HuH-7 (cell line): Measurements from ENCODE around the gene MAP3K2.
A peak's percentile ranks its signal among the peaks of the same experiment; 100 is the strongest.

Experiments
- DNase-seq: peaks from one replicate; pipeline ENCODE4 v3.0.0; 2011; ENCODE audit warnings: low spot score

The MAP3K2 gene

GRCh38 chr2:127351603-127352002 lies 36.2 kb downstream of the MAP3K2 start:
- DNase-seq, result no peak

- no peak for DNase-seq
Observed at GRCh38 chr2:127348426-127349000, 39.3 kb downstream of the MAP3K2 start.

GRCh38 chr2:127347734-127348392 lies 39.9 kb downstream of the MAP3K2 start:
- no peak for DNase-seq

- DNase-seq, result no peak
Observed at GRCh38 chr2:127347015-127347414, 40.8 kb downstream of the MAP3K2 start.

- DNase-seq, result peak; percentile 15
Observed at GRCh38 chr2:127343277-127343676, 44.5 kb downstream of the MAP3K2 start.

- no peak for DNase-seq
Observed at GRCh38 chr2:127342101-127342500, 45.7 kb downstream of the MAP3K2 start.

GRCh38 chr2:127332335-127332734 lies 55.4 kb downstream of the MAP3K2 start:
- no peak for DNase-seq

- no peak for DNase-seq
Observed at GRCh38 chr2:127330753-127331152, 57.0 kb downstream of the MAP3K2 start.

GRCh38 chr2:127326289-127326945 lies 61.4 kb downstream of the MAP3K2 start:
- no peak for DNase-seq

GRCh38 chr2:127324635-127325034 lies 63.1 kb downstream of the MAP3K2 start:
- peak; percentile 17 for DNase-seq

GRCh38 chr2:127321303-127321702 lies 66.5 kb downstream of the MAP3K2 start:
- no peak for DNase-seq

- no peak for DNase-seq
Observed at GRCh38 chr2:127320586-127321275, 67.0 kb downstream of the MAP3K2 start.

GRCh38 chr2:127320067-127320466 lies 67.7 kb downstream of the MAP3K2 start:
- no peak for DNase-seq

GRCh38 chr2:127314193-127314988 lies 73.4 kb downstream of the MAP3K2 start:
- no peak for DNase-seq

GRCh38 chr2:127313406-127313805 lies 74.4 kb downstream of the MAP3K2 start:
- DNase-seq, result no peak

GRCh38 chr2:127310980-127311379 lies 76.8 kb downstream of the MAP3K2 start:
- DNase-seq, result no peak

- DNase-seq, result no peak
Observed at GRCh38 chr2:127309468-127309867, 78.3 kb downstream of the MAP3K2 start.

- no peak for DNase-seq
Observed at GRCh38 chr2:127308586-127309138, 79.1 kb downstream of the MAP3K2 start.

GRCh38 chr2:127305990-127306585 lies 81.7 kb downstream of the MAP3K2 start:
- no peak for DNase-seq

GRCh38 chr2:127302168-127302567 lies 85.6 kb downstream of the MAP3K2 start:
- no peak for DNase-seq
